Mucosa of stomach (tissue), 1 donor: ENCODE data around the gene PITRM1.

Experiments used
- H3K27me3 ChIP-seq: one replicate; pipeline ENCODE4 v1.7.0; 2013; ENCODE audit warnings: mild to moderate bottlenecking, low read length; ENCODE audit not compliant: control insufficient read depth, insufficient read depth
- H3K36me3 ChIP-seq: one replicate; pipeline ENCODE4 v1.7.0; 2013; ENCODE audit warnings: low read length; ENCODE audit not compliant: control insufficient read depth, insufficient read depth
- H3K4me1 ChIP-seq: one replicate; pipeline ENCODE4 v1.7.0; 2013; ENCODE audit warnings: mild to moderate bottlenecking, low read length; ENCODE audit not compliant: control insufficient read depth, insufficient read depth
- H3K4me3 ChIP-seq: one replicate; pipeline ENCODE4 v1.7.0; 2013; ENCODE audit warnings: low read length
- H3K9ac ChIP-seq: one replicate; pipeline ENCODE4 v1.7.0; 2013; ENCODE audit warnings: mild to moderate bottlenecking, low read length, moderate library complexity
- H3K9me3 ChIP-seq: one replicate; pipeline ENCODE4 v1.7.0; 2013; ENCODE audit warnings: mild to moderate bottlenecking, low read length, moderate library complexity; ENCODE audit not compliant: control insufficient read depth
- donor health status: Pancreatic carcinoma.

Gene PITRM1

DNA sequence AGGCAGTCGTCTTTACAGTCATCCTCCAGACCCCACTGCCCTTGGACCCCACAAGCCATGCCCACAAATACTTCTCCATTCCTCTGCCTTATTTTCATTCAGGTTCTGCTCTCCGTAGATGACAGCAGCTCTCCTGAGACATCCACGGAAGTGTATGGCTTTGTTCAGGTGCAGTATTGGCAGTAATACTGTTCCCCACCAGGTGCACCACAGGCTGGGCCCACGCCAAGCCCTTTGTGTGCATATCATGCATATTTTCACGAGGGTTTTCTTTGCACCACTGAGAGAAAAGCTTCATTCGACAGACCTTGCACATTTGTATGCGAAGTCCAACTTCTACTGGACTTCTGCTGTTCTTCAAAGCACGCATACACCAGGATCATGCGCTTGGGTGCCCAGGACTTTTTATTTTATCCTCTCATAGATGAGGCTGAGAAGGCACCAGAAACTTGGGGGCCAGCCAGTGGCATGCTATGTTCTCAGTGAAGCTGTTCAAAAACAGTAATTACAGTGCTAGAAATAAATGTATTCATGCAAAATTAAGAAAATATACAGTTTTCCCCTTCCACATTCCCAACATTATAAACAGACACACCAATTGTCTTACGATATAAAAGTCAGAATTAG is 37.8 kb upstream of the PITRM1 start:
- no peaks in the 10 kb centered on the region for H3K36me3 ChIP-seq
- H3K4me1 ChIP-seq = no peaks in the 10 kb centered on the region
- H3K27me3 ChIP-seq = no peaks in the 10 kb centered on the region
- H3K9ac ChIP-seq = no peak overlapping the region
- no peaks in the 10 kb centered on the region for H3K9me3 ChIP-seq
- H3K4me3 ChIP-seq = no peak overlapping the region

GRCh38 chr10:3208481-3209406 is 36.2 kb upstream of the PITRM1 start:
- Histone ChIP-seq H3K27me3 (no peaks in the 10 kb centered on the region), H3K9ac (no peak overlapping the region), H3K36me3 (no peaks in the 10 kb centered on the region), H3K9me3 (no peaks in the 10 kb centered on the region), H3K4me1 (no peaks in the 10 kb centered on the region), H3K4me3 (no peak overlapping the region)

DNA sequence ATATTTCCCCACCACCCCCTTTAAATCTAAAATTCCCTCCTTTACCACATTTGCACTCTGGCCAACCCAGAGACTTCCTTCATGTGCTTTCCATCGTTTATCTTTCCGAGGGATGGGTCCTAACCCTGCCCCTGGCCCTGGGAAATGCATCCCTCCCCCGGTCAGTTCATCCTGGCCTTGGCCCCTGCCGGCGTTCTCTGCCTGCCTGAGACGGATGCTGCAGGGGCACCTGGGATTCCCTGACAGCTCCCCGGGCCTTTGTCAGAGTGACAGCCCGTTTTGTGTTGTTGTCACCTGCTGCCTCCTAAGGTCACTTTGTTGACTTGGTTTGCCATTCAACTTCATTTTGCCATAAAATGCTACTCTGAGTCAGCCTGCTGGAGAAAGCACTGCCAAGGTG is 34.8 kb upstream of the PITRM1 start:
- H3K9me3 ChIP-seq = no peaks in the 10 kb centered on the region
- no peak overlapping the region for H3K9ac ChIP-seq
- H3K4me1 ChIP-seq = no peaks in the 10 kb centered on the region
- no peaks in the 10 kb centered on the region for H3K27me3 ChIP-seq
- H3K36me3 ChIP-seq = no peaks in the 10 kb centered on the region
- H3K4me3 ChIP-seq = no peak overlapping the region

DNA sequence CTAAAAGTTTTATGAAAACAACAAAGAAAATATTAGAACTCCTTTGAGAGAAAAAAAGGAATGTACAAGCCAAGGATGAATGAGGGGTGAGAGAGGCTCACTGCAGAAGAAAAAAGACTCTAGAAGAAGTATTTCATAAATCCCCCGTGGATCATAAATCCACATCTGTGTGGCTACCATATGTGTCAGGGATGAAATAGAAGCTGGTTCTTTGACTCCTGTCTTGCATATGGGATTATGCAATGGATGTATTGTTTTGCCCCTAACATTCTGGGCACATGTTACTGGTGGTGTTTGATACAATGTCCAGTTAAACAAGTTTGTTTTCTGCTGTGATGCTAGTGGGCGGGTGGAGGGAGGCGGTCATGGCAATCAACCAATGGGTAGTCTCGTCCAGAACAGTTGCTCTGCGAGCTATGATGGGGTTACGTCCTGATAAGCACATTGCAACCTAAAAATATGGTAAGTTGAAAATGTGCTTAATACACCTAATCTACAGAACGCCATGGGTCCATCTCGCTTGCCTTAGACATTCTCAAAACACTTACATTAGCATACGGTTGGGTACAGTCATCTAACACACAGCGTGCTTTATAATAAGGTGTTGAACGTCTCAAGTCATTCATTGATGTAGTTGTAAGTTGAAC is 34.1 kb upstream of the PITRM1 start:
- no peaks in the 10 kb centered on the region for H3K9me3 ChIP-seq
- H3K4me3 ChIP-seq = no peak overlapping the region
- no peaks in the 10 kb centered on the region for H3K36me3 ChIP-seq
- no peak overlapping the region for H3K9ac ChIP-seq
- no peaks in the 10 kb centered on the region for H3K27me3 ChIP-seq
- H3K4me1 ChIP-seq = no peaks in the 10 kb centered on the region

- H3K9ac ChIP-seq = no peak overlapping the region
- no peaks in the 10 kb centered on the region for H3K9me3 ChIP-seq
- H3K27me3 ChIP-seq = peaks cover 6% of the 10 kb centered on the region
- H3K4me1 ChIP-seq = no peaks in the 10 kb centered on the region
- H3K4me3 ChIP-seq = no peak overlapping the region
- H3K36me3 ChIP-seq = no peaks in the 10 kb centered on the region
These were observed 31.4 kb upstream of the PITRM1 start for GRCh38 chr10:3203972-3204371.

- H3K9ac ChIP-seq = no peak overlapping the region
- no peaks in the 10 kb centered on the region for H3K4me1 ChIP-seq
- H3K27me3 ChIP-seq = peaks cover 13% of the 10 kb centered on the region
- H3K36me3 ChIP-seq = no peaks in the 10 kb centered on the region
- H3K4me3 ChIP-seq = no peak overlapping the region
- no peaks in the 10 kb centered on the region for H3K9me3 ChIP-seq
These were observed 30.6 kb upstream of the PITRM1 start for GRCh38 chr10:3203016-3203811.

DNA sequence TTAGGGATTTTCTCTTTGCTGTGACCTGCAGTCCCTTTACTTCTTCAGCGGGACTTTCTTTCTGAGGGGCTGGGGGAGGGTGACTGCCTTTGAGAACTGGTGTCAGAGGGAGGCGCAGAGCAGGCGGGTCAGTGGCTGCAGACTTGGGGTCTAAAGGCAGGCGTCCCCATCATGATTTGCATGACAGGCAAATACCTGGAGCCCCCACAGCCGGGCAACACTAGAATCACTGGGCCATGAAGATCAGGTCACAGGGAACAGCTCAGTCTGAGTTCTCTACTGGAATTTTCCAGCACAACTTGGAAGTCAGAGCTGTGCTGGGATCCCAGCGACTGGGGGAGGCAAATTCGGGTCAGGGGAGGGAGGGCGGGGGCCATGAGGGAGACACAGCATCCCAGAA is 29.2 kb upstream of the PITRM1 start:
- Histone ChIP-seq H3K4me1 (peaks cover 9% of the 10 kb centered on the region), H3K9ac (no peak overlapping the region), H3K9me3 (no peaks in the 10 kb centered on the region), H3K27me3 (peaks cover 22% of the 10 kb centered on the region), H3K36me3 (no peaks in the 10 kb centered on the region), H3K4me3 (no peak overlapping the region)

DNA sequence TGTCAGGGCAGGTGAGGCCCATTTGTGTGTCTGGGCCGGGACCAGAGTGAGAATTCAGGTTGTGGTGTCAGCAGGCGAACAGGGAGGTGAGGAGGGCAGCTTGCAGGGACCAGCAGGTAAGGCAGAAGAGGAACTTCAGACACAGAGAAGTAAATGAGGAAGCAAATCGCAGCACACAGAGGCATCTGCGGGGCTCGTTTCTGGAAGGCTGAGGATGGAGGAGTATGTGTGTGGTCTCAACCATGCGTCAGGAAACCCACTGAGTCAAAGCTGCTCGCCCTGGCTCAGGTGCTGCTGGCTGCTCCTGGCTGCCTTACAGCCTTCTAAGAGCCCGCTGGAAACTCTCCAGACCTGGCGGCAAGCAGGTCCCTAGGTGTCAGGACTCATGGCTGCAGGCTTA is 26.9 kb upstream of the PITRM1 start:
- no peak overlapping the region for H3K9ac ChIP-seq

GRCh38 chr10:3198900-3199299 is 26.3 kb upstream of the PITRM1 start:
- Histone ChIP-seq H3K4me3 (no peak overlapping the region), H3K9ac (no peak overlapping the region), H3K36me3 (no peaks in the 10 kb centered on the region), H3K4me1 (peaks cover 12% of the 10 kb centered on the region), H3K27me3 (peaks cover 29% of the 10 kb centered on the region), H3K9me3 (no peaks in the 10 kb centered on the region)

More for the DNA sequence above, 26.9 kb upstream of the PITRM1 start:
- Histone ChIP-seq H3K4me3 (no peak overlapping the region), H3K9me3 (no peaks in the 10 kb centered on the region), H3K4me1 (peaks cover 12% of the 10 kb centered on the region), H3K27me3 (peaks cover 29% of the 10 kb centered on the region), H3K36me3 (no peaks in the 10 kb centered on the region)

- peaks cover 29% of the 10 kb centered on the region for H3K27me3 ChIP-seq
- no peak overlapping the region for H3K4me3 ChIP-seq
- no peak overlapping the region for H3K9ac ChIP-seq
- H3K4me1 ChIP-seq = peaks cover 12% of the 10 kb centered on the region
- no peaks in the 10 kb centered on the region for H3K9me3 ChIP-seq
- H3K36me3 ChIP-seq = no peaks in the 10 kb centered on the region
These were observed 24.9 kb upstream of the PITRM1 start for GRCh38 chr10:3197348-3198003.

- Histone ChIP-seq H3K4me3 (no peak overlapping the region), H3K9ac (no peak overlapping the region), H3K27me3 (peaks cover 29% of the 10 kb centered on the region), H3K9me3 (no peaks in the 10 kb centered on the region), H3K36me3 (no peaks in the 10 kb centered on the region), H3K4me1 (peaks cover 12% of the 10 kb centered on the region)
These were observed 24.4 kb upstream of the PITRM1 start for GRCh38 chr10:3196958-3197347.
